ENCODE data around the gene HDAC11. TPM values are rescaled to one million over a fixed set of nuclear protein-coding genes. Genes with fewer than 3 reads are reported as not detected.

HDAC11 gene
- total and polyA plus RNA-seq, 2 of the 13 experiments (the other 11 are each of a cell fraction or from before 2014, with no cell fraction given), result 13.7 to 33.1 TPM

- no peak for TF ChIP-seq ZBTB10 (CRISPR knock-in tag; IDR thresholded peaks at IDR 0.05; ENCODE audit: borderline replicate concordance)
- no peak for TF ChIP-seq FOXP1 (IDR thresholded peaks at IDR 0.05)
- 0 out of 2 replicates have a peak, but pooled peaks have one; percentile 43 for TF ChIP-seq FOXP1 (CRISPR knock-in tag; IDR thresholded peaks at IDR 0.05)
- TF ChIP-seq ZMAT5 (CRISPR knock-in tag; IDR thresholded peaks at IDR 0.05; ENCODE audit: borderline replicate concordance, low read depth), result no peak
- no peak for TF ChIP-seq REPIN1 (CRISPR knock-in tag; IDR thresholded peaks at IDR 0.05; ENCODE audit: borderline replicate concordance, low read depth)
- no peak for TF ChIP-seq IRF2 (CRISPR knock-in tag; IDR thresholded peaks at IDR 0.05)
- no peak for TF ChIP-seq SRSF9 (IDR thresholded peaks at IDR 0.05; ENCODE audit: borderline replicate concordance, insufficient read depth, low read depth, low read length, poor library complexity, severe bottlenecking)
- peak; percentile 84 for TF ChIP-seq RARA (CRISPR knock-in tag; IDR thresholded peaks at IDR 0.05)
- TF ChIP-seq ZNF556 (CRISPR knock-in tag; IDR thresholded peaks at IDR 0.05; ENCODE audit: borderline replicate concordance), result no peak
- TF ChIP-seq MLX (CRISPR knock-in tag; IDR thresholded peaks at IDR 0.05), result peak; percentile 83
- TF ChIP-seq KAT7 (CRISPR knock-in tag; IDR thresholded peaks at IDR 0.05; ENCODE audit: borderline replicate concordance), result no peak
- TF ChIP-seq ERF (CRISPR knock-in tag; IDR thresholded peaks at IDR 0.05), result 0 out of 2 replicates have a peak, but pooled peaks have one; percentile 19
- TF ChIP-seq ZNF598 (CRISPR knock-in tag; IDR thresholded peaks at IDR 0.05; ENCODE audit: borderline replicate concordance), result no peak
- TF ChIP-seq E2F5 (CRISPR knock-in tag; conservative IDR thresholded peaks at IDR 0.05), result no peak
- no peak for TF ChIP-seq DDIT3 (CRISPR knock-in tag; IDR thresholded peaks at IDR 0.05)
- TF ChIP-seq PPARG (CRISPR knock-in tag; conservative IDR thresholded peaks at IDR 0.05), result peak; percentile 72
- no peak for TF ChIP-seq HNRNPLL (IDR thresholded peaks at IDR 0.05; ENCODE audit: low read depth, low read length, poor library complexity, severe bottlenecking)
- TF ChIP-seq BCL6 (CRISPR knock-in tag; IDR thresholded peaks at IDR 0.05), result peak; percentile 56; the same call in 1 of the 2 replicates
- 0 out of 2 replicates have a peak, but pooled peaks have one; percentile 31 for TF ChIP-seq NCOR1 (IDR thresholded peaks at IDR 0.05; ENCODE audit: borderline replicate concordance, low read length)
- no peak for TF ChIP-seq ZBTB43 (CRISPR knock-in tag; conservative IDR thresholded peaks at IDR 0.05)
- TF ChIP-seq NR3C1 (CRISPR knock-in tag; IDR thresholded peaks at IDR 0.05), result no peak
- TF ChIP-seq MTA3 (CRISPR knock-in tag; IDR thresholded peaks at IDR 0.05), result no peak
- no peak for TF ChIP-seq NPAS2 (CRISPR knock-in tag; IDR thresholded peaks at IDR 0.05; ENCODE audit: borderline replicate concordance)
Measured at GRCh38 chr3:13432093-13432492, 48.0 kb upstream of the HDAC11 start (continued).

Data from HepG2 (cell line).